ENCODE data around the gene SFN. TPM values are rescaled to one million over a fixed set of nuclear protein-coding genes. Genes with fewer than 3 reads are reported as not detected.
"Not testable (repeated sequence)": the region's sequence is repeated elsewhere in the genome, so short reads cannot be mapped to it uniquely, and the experiment has no call there.

Gene SFN
- polyA plus RNA-seq, 1 experiment: 0.10 TPM

GRCh38 chr1:26831546-26832248 lies 31.3 kb upstream of the SFN start:
- Histone ChIP-seq H3K27ac (ENCODE audit: low read depth, low read length) (no peak overlapping the region), H3K9me3 (ENCODE audit: control insufficient read depth, insufficient read depth, low read length) (no peaks in the 10 kb centered on the region), H3K4me3 (ENCODE audit: low read depth, low read length) (no peak overlapping the region), H3K27me3 (ENCODE audit: control insufficient read depth, insufficient read depth, low read length) (no peaks in the 10 kb centered on the region)
- ChIA-PET POLR2A (interaction anchor here (0.6 kb wide), 1 partner anchor 431 kb away, joined by 3 read pairs; no protein-coding TSS in a partner anchor), CTCF (interaction anchor here (0.7 kb wide), 1 partner anchor 43 kb away, joined by 3 read pairs; no protein-coding TSS in a partner anchor)
- no peak for DNase-seq (ENCODE audit: low read depth, low spot score)
- no peak for TF ChIP-seq CTCF (IDR thresholded peaks at IDR 0.05; ENCODE audit: low read depth, low read length)

- no peak for TF ChIP-seq CTCF (IDR thresholded peaks at IDR 0.05; ENCODE audit: low read depth, low read length)
- Histone ChIP-seq H3K27me3 (ENCODE audit: control insufficient read depth, insufficient read depth, low read length) (no peaks in the 10 kb centered on the region), H3K4me3 (ENCODE audit: low read depth, low read length) (no peak overlapping the region), H3K9me3 (ENCODE audit: control insufficient read depth, insufficient read depth, low read length) (no peaks in the 10 kb centered on the region), H3K27ac (ENCODE audit: low read depth, low read length) (no peak overlapping the region)
- no peak for DNase-seq (ENCODE audit: low read depth, low spot score)
- ChIA-PET CTCF (interaction anchor here (0.7 to 1.1 kb wide), 2 partner anchors 23 to 44 kb away, joined by 3 to 6 read pairs; no protein-coding TSS in a partner anchor), POLR2A (interaction anchor here (0.6 kb wide), 1 partner anchor 432 kb away, joined by 3 read pairs; no protein-coding TSS in a partner anchor)
These were observed 30.5 kb upstream of the SFN start for GRCh38 chr1:26832249-26832960.

GRCh38 chr1:26833432-26834405 lies 29.2 kb upstream of the SFN start:
- no peak overlapping the region for H3K4me3 ChIP-seq (ENCODE audit: low read depth, low read length)
- H3K9me3 ChIP-seq (ENCODE audit: control insufficient read depth, insufficient read depth, low read length): no peaks in the 10 kb centered on the region
- no peak for TF ChIP-seq CTCF (IDR thresholded peaks at IDR 0.05; ENCODE audit: low read depth, low read length)
- CTCF ChIA-PET: interaction anchor here (1.1 kb wide), 1 partner anchor 24 kb away, joined by 6 read pairs; no protein-coding TSS in a partner anchor
- POLR2A ChIA-PET: interaction anchor here (0.5 to 0.6 kb wide), 2 partner anchors 170 to 1454 kb away, joined by 4 to 7 read pairs; no protein-coding TSS in a partner anchor
- H3K27me3 ChIP-seq (ENCODE audit: control insufficient read depth, insufficient read depth, low read length): no peaks in the 10 kb centered on the region
- no peak overlapping the region for H3K27ac ChIP-seq (ENCODE audit: low read depth, low read length)
- DNase-seq (ENCODE audit: low read depth, low spot score): no peak

GRCh38 chr1:26837665-26838064 lies 25.3 kb upstream of the SFN start:
- CTCF ChIA-PET: interaction anchor here (1.5 kb wide), 1 partner anchor 236 kb away, joined by 3 read pairs; no protein-coding TSS in a partner anchor
- POLR2A ChIA-PET; DNase-seq (ENCODE audit: low read depth, low spot score); H3K9me3 ChIP-seq (ENCODE audit: control insufficient read depth, insufficient read depth, low read length); H3K4me3 ChIP-seq (ENCODE audit: low read depth, low read length); H3K27ac ChIP-seq (ENCODE audit: low read depth, low read length); H3K27me3 ChIP-seq (ENCODE audit: control insufficient read depth, insufficient read depth, low read length): not testable (repeated sequence)
